ENCODE data around the gene BANF2.

GRCh38 chr20:17712201-17712600, 12.4 kb downstream of the BANF2 start:
- TF ChIP-seq CTCF (IDR thresholded peaks at IDR 0.05) = no peak
- TF ChIP-seq POLR2A (IDR thresholded peaks at IDR 0.05) = no peak
- TF ChIP-seq POLR2AphosphoS5 (IDR thresholded peaks at IDR 0.05) = no peak

Measured in prostate gland (tissue), 2 donors.